ENCODE data around the gene ATF1. TPM values are rescaled to one million over a fixed set of nuclear protein-coding genes. Genes with fewer than 3 reads are reported as not detected.

Gene ATF1
- total RNA-seq, 1 donor = 31.0 TPM

DNA sequence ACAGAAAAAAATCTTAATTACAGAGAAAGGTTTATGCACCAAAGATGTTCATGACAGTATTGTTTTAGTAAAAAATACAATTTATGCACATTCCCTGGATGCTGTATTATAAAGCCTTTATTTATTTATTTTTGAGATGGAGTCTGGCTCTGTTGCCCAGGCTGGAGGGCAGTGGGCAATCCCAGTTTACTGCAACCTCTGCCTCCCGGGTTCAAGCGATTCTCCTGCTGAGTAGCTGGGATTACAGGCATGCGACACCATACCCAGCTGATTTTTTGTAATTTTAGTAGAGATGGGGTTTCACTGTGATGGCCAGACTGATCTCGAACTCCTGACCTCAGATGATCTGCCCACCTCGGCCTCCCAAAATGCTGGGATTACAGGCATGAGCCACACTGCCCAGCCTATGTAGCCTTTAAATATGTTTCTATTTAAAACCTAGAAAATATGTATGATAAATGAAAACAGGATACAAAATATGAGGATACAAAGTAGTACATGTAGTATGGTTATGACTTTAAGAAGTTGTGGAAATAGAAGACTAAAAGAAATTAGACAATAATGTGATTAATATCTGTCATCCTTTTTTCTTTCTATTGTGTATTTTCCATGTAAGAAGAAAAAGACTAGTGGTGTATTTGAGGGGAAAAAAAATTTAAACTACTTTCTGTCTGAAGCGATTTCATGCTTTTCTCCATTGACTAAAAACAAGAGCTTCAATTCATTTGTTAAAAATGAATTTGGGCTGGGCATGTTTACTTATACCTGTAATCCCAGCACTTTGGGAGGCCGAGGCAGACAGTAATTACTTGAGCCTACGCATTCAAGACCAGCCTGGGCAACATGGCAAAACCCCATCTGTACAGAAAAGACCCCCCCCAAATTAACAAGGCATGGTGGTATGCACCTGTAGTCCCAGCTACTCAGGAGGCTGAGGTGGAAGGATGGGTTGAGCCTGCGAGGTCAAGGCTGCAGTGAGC, 13.1 kb downstream of the ATF1 start:
- H3K4me3 ChIP-seq (ENCODE audit: low read depth, low read length) = no peak overlapping the region
- TF ChIP-seq, protein P1, sequence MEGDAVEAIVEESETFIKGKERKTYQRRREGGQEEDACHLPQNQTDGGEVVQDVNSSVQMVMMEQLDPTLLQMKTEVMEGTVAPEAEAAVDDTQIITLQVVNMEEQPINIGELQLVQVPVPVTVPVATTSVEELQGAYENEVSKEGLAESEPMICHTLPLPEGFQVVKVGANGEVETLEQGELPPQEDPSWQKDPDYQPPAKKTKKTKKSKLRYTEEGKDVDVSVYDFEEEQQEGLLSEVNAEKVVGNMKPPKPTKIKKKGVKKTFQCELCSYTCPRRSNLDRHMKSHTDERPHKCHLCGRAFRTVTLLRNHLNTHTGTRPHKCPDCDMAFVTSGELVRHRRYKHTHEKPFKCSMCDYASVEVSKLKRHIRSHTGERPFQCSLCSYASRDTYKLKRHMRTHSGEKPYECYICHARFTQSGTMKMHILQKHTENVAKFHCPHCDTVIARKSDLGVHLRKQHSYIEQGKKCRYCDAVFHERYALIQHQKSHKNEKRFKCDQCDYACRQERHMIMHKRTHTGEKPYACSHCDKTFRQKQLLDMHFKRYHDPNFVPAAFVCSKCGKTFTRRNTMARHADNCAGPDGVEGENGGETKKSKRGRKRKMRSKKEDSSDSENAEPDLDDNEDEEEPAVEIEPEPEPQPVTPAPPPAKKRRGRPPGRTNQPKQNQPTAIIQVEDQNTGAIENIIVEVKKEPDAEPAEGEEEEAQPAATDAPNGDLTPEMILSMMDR (IDR thresholded peaks at IDR 0.05; ENCODE audit: insufficient read depth, low read length) = no peak

DNA sequence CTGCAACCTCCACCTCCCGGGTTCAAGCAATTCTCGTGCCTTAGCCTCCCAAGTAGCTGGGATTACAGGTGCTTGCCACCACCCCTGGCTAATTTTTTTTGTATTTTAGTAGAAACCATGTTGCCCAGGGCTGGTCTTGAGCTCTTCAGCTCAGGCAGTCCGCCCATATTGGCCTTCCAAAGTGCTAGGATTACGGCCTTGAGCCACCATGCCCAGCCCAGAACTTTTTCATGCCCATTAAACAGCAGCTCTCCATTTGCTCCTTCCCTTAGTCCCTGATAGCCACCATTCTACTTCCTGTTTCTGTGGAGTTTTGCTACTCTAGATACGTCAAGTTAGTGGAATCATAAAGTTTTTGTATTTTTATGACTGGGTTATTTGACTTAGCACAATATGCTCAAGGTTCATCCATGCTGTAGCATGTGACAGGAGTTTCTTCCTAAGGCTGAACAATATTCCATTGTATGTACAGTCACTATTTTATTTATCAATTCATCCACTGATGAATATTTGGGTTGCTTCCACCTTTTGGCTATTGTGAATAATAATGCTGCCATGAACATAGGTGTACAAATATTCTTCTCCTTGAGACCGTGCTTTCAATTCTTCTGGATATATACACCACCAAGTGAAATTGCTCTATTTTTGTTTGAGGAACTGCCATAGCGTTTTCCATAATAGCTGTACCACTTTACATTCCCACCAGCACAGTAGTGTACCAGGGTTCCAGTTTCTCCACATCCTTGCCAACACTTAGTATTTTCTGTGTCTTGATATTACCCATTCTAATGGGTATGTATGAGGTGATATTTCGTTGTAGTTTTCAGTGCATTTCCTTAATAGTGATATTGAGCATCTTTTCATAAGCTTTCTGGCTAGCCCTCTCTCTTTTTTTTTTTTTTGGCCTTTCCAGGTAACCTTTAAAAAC, 15.0 kb downstream of the ATF1 start:
- TF ChIP-seq, protein P1 (IDR thresholded peaks at IDR 0.05; ENCODE audit: insufficient read depth, low read length) = no peak
- no peak overlapping the region for H3K4me3 ChIP-seq (ENCODE audit: low read depth, low read length)
- no peak for DNase-seq (ENCODE audit: low read depth)

More for the DNA sequence above, 13.1 kb downstream of the ATF1 start:
- DNase-seq (ENCODE audit: low read depth) = no peak

DNA sequence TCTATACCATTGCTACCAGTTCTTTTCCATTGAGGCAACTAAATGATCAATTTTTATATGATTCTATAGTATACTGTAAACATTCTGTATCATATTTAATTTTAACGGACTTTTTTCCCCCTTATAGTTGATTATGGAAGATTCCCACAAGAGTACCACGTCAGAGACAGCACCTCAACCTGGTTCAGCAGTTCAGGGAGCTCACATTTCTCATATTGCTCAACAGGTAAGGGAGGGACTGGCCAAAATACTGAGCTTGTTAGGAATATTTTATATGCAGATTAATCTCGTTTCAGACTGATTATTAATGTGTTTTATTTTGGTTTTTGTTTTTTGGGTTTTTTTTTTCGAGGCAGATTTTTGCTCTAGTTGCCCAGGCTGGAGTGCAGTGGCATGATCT, 16.1 kb downstream of the ATF1 start:
- H3K4me3 ChIP-seq (ENCODE audit: low read depth, low read length) = no peak overlapping the region
- no peak for DNase-seq (ENCODE audit: low read depth)
- TF ChIP-seq, protein P1 (IDR thresholded peaks at IDR 0.05; ENCODE audit: insufficient read depth, low read length) = no peak

- TF ChIP-seq, protein P1 (IDR thresholded peaks at IDR 0.05; ENCODE audit: insufficient read depth, low read length) = no peak
- DNase-seq (ENCODE audit: low read depth) = no peak
- no peak overlapping the region for H3K4me3 ChIP-seq (ENCODE audit: low read depth, low read length)
Observed at GRCh38 chr12:50784501-50784900, 20.6 kb downstream of the ATF1 start.

- TF ChIP-seq, protein P1 (IDR thresholded peaks at IDR 0.05; ENCODE audit: insufficient read depth, low read length) = no peak
- no peak overlapping the region for H3K4me3 ChIP-seq (ENCODE audit: low read depth, low read length)
- peak; percentile 19 for DNase-seq (ENCODE audit: low read depth)
Observed at GRCh38 chr12:50785406-50786001, 21.6 kb downstream of the ATF1 start.

DNA sequence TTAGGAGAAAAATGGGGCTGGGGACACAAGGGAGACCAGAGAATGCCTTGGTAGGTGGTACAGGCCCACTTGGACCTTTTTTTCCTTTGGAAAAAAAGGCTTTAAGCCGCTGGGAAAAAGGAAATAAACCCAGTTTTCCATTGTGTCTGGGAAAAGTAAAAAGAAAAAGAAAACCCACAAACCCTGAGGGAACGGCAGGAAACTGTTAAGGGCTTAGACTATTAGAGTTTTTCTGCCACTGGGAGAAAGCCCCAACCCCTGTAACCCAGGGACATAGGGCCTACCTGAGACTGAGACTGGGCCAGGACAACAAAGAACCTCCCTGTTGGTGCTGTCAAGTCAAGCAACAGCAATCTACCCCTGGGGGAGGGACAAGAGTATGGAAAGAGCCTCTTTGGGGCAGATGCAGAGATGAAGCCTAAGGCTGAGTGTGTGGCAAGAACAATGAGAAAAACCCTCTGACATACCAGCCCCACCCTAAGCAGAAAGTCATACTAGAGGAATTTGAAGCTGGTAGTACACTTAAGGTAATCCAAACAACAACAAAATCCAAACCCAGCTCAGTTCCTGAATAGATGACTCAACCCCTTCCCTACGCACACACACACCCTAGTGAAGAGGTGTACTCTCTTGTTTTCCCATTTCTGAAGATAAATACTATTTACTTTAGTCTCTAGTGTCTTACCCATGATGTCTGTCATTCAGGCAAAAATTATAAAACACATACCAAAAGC, 22.8 kb downstream of the ATF1 start:
- TF ChIP-seq, protein P1 (IDR thresholded peaks at IDR 0.05; ENCODE audit: insufficient read depth, low read length) = no peak
- peak overlapping the region; percentile 22 for H3K4me3 ChIP-seq (ENCODE audit: low read depth, low read length)
- DNase-seq (ENCODE audit: low read depth) = peak; percentile 95
